ENCODE measurements around the gene VAV2.

VAV2 gene

GRCh38 chr9:133850161-133850560 is 142.0 kb downstream of the VAV2 start:
- DNase-seq (ENCODE audit: low read depth): no peak

GRCh38 chr9:133849110-133849670 is 142.9 kb downstream of the VAV2 start:
- no peak for DNase-seq (ENCODE audit: low read depth)

- DNase-seq (ENCODE audit: low read depth): no peak
These were observed 143.5 kb downstream of the VAV2 start for GRCh38 chr9:133848471-133849109.

- no peak for DNase-seq (ENCODE audit: low read depth)
These were observed 145.5 kb downstream of the VAV2 start for GRCh38 chr9:133846483-133847090.

GRCh38 chr9:133845440-133845839 is 146.7 kb downstream of the VAV2 start:
- DNase-seq (ENCODE audit: low read depth): peak; percentile 64

GRCh38 chr9:133844881-133845410 is 147.2 kb downstream of the VAV2 start:
- DNase-seq (ENCODE audit: low read depth): no peak

- no peak for DNase-seq (ENCODE audit: low read depth)
These were observed 147.7 kb downstream of the VAV2 start for GRCh38 chr9:133844398-133844784.

- DNase-seq (ENCODE audit: low read depth): no peak
These were observed 148.2 kb downstream of the VAV2 start for GRCh38 chr9:133843751-133844397.

- DNase-seq (ENCODE audit: low read depth): no peak
These were observed 148.9 kb downstream of the VAV2 start for GRCh38 chr9:133843250-133843649.

GRCh38 chr9:133842721-133843227 is 149.3 kb downstream of the VAV2 start:
- DNase-seq (ENCODE audit: low read depth): no peak

- no peak for DNase-seq (ENCODE audit: low read depth)
These were observed 149.9 kb downstream of the VAV2 start for GRCh38 chr9:133842174-133842573.

- DNase-seq (ENCODE audit: low read depth): no peak
These were observed 150.8 kb downstream of the VAV2 start for GRCh38 chr9:133841167-133841812.

GRCh38 chr9:133839822-133840329 is 152.2 kb downstream of the VAV2 start:
- DNase-seq (ENCODE audit: low read depth): peak; percentile 62

GRCh38 chr9:133838859-133839507 is 153.1 kb downstream of the VAV2 start:
- no peak for DNase-seq (ENCODE audit: low read depth)

GRCh38 chr9:133837627-133838597 is 154.2 kb downstream of the VAV2 start:
- DNase-seq (ENCODE audit: low read depth): no peak

- no peak for DNase-seq (ENCODE audit: low read depth)
These were observed 155.3 kb downstream of the VAV2 start for GRCh38 chr9:133836818-133837217.

GRCh38 chr9:133836001-133836758 is 155.9 kb downstream of the VAV2 start:
- DNase-seq (ENCODE audit: low read depth): no peak

- no peak for DNase-seq (ENCODE audit: low read depth)
These were observed 156.7 kb downstream of the VAV2 start for GRCh38 chr9:133835262-133835901.

Data from EH (cell line).